Skeletal muscle satellite cell (primary cell): Measurements from ENCODE around the gene MAPKAP1. TPM values are rescaled to one million over a fixed set of nuclear protein-coding genes. Genes with fewer than 3 reads are reported as not detected.

Experiments used
- H3K27me3 ChIP-seq: 2 replicates; pipeline ENCODE4 v1.7.0; 2013; ENCODE audit warnings: low read length; ENCODE audit not compliant: control insufficient read depth, insufficient read depth
- H3K36me3 ChIP-seq: 2 replicates; pipeline ENCODE4 v1.7.0; 2013; ENCODE audit warnings: mild to moderate bottlenecking, control low read depth, low read length; ENCODE audit not compliant: insufficient read depth
- H3K4me1 ChIP-seq: 2 replicates; pipeline ENCODE4 v1.7.0; 2013; ENCODE audit warnings: low read length; ENCODE audit not compliant: control insufficient read depth, insufficient read depth
- H3K4me2 ChIP-seq: 2 replicates; pipeline ENCODE4 v1.7.0; 2013; ENCODE audit warnings: mild to moderate bottlenecking, low read length
- H3K4me3 ChIP-seq: 2 replicates; pipeline ENCODE4 v1.7.0; 2013; ENCODE audit warnings: low read length
- H3K9ac ChIP-seq: 2 replicates; pipeline ENCODE4 v1.7.0; 2013; ENCODE audit warnings: mild to moderate bottlenecking, low read depth, low read length, moderate library complexity
- H3K9me3 ChIP-seq: replicated peaks from 2 replicates; pipeline ENCODE4 v1.7.0; 2013; ENCODE audit warnings: mild to moderate bottlenecking, control low read depth, low read length
- total RNA-seq: library from RNA; depleted of rRNA; stranded (reverse); fragments of >200 nt; gene quantifications from 2 replicates; pipeline ENCODE4 v1.2.3, GENCODE V29; 2012; rRNA removed

MAPKAP1 gene
- 87.4 and 87.7 TPM in 2 replicates for total RNA-seq

- H3K9me3 ChIP-seq, result no peaks in the 10 kb centered on the region
- peak within 1 kb of the TSS; percentile 97 for H3K9ac ChIP-seq
- H3K36me3 ChIP-seq, result no peaks in the 10 kb centered on the region
- H3K27me3 ChIP-seq, result no peaks in the 10 kb centered on the region
- peak within 1 kb of the TSS; percentile 81 for H3K4me3 ChIP-seq
- H3K4me1 ChIP-seq, result peaks cover 19% of the 10 kb centered on the region
- peak within 1 kb of the TSS; percentile 92 for H3K4me2 ChIP-seq
Observed at GRCh38 chr9:125706651-125707471, at the start of gene MAPKAP1. TSS of gene MAPKAP1 (minus strand) at chr9:125707208. CDS start at chr9:125672574, 34,634 bp downstream.

- no peaks in the 10 kb centered on the region for H3K4me1 ChIP-seq
- no peak overlapping the region for H3K4me2 ChIP-seq
- no peak overlapping the region for H3K4me3 ChIP-seq
- H3K36me3 ChIP-seq, result no peaks in the 10 kb centered on the region
- H3K9ac ChIP-seq, result no peak overlapping the region
- no peaks in the 10 kb centered on the region for H3K27me3 ChIP-seq
- H3K9me3 ChIP-seq, result no peaks in the 10 kb centered on the region
Observed at GRCh38 chr9:125756518-125756917, 49.5 kb upstream of the MAPKAP1 start.

GRCh38 chr9:125755340-125755739 lies 48.3 kb upstream of the MAPKAP1 start:
- Histone ChIP-seq H3K9me3 (no peaks in the 10 kb centered on the region), H3K4me1 (peaks cover 3% of the 10 kb centered on the region), H3K4me3 (no peak overlapping the region), H3K4me2 (no peak overlapping the region), H3K36me3 (no peaks in the 10 kb centered on the region), H3K27me3 (no peaks in the 10 kb centered on the region), H3K9ac (no peak overlapping the region)

- H3K4me3 ChIP-seq, result no peak overlapping the region
- no peaks in the 10 kb centered on the region for H3K9me3 ChIP-seq
- no peaks in the 10 kb centered on the region for H3K27me3 ChIP-seq
- H3K4me2 ChIP-seq, result no peak overlapping the region
- no peak overlapping the region for H3K9ac ChIP-seq
- peaks cover 2% of the 10 kb centered on the region for H3K36me3 ChIP-seq
- H3K4me1 ChIP-seq, result peaks cover 15% of the 10 kb centered on the region
Observed at GRCh38 chr9:125754096-125754495, 47.1 kb upstream of the MAPKAP1 start.

GRCh38 chr9:125752070-125752628 lies 45.1 kb upstream of the MAPKAP1 start:
- H3K9ac ChIP-seq, result no peak overlapping the region
- peaks cover 23% of the 10 kb centered on the region for H3K4me1 ChIP-seq
- no peak overlapping the region for H3K4me3 ChIP-seq
- H3K36me3 ChIP-seq, result peaks cover 6% of the 10 kb centered on the region
- H3K4me2 ChIP-seq, result no peak overlapping the region
- H3K27me3 ChIP-seq, result no peaks in the 10 kb centered on the region
- no peaks in the 10 kb centered on the region for H3K9me3 ChIP-seq

GRCh38 chr9:125750627-125751011 lies 43.6 kb upstream of the MAPKAP1 start:
- Histone ChIP-seq H3K36me3 (peaks cover 6% of the 10 kb centered on the region), H3K9ac (no peak overlapping the region), H3K27me3 (no peaks in the 10 kb centered on the region)

GRCh38 chr9:125749951-125750626 lies 43.1 kb upstream of the MAPKAP1 start:
- H3K36me3 ChIP-seq, result peaks cover 6% of the 10 kb centered on the region
- H3K4me1 ChIP-seq, result peaks cover 34% of the 10 kb centered on the region
- no peak overlapping the region for H3K4me3 ChIP-seq
- no peaks in the 10 kb centered on the region for H3K9me3 ChIP-seq
- no peaks in the 10 kb centered on the region for H3K27me3 ChIP-seq
- H3K9ac ChIP-seq, result no peak overlapping the region
- peak overlapping the region; percentile 92 for H3K4me2 ChIP-seq

More at GRCh38 chr9:125750627-125751011, 43.6 kb upstream of the MAPKAP1 start:
- H3K4me3 ChIP-seq, result no peak overlapping the region
- H3K9me3 ChIP-seq, result no peaks in the 10 kb centered on the region
- peaks cover 29% of the 10 kb centered on the region for H3K4me1 ChIP-seq
- H3K4me2 ChIP-seq, result peak overlapping the region; percentile 92

GRCh38 chr9:125749287-125749935 lies 42.4 kb upstream of the MAPKAP1 start:
- Histone ChIP-seq H3K4me1 (peaks cover 41% of the 10 kb centered on the region), H3K36me3 (peaks cover 6% of the 10 kb centered on the region), H3K9ac (no peak overlapping the region), H3K4me3 (peak overlapping the region; percentile 98), H3K4me2 (peak overlapping the region; percentile 92), H3K27me3 (no peaks in the 10 kb centered on the region), H3K9me3 (no peaks in the 10 kb centered on the region)

GRCh38 chr9:125748446-125749099 lies 41.6 kb upstream of the MAPKAP1 start:
- Histone ChIP-seq H3K4me1 (peaks cover 49% of the 10 kb centered on the region), H3K27me3 (no peaks in the 10 kb centered on the region), H3K9me3 (no peaks in the 10 kb centered on the region), H3K4me3 (peak overlapping the region; percentile 98), H3K9ac (peak overlapping the region; percentile 88), H3K36me3 (peaks cover 6% of the 10 kb centered on the region), H3K4me2 (peak overlapping the region; percentile 92)

GRCh38 chr9:125747765-125748445 lies 40.9 kb upstream of the MAPKAP1 start:
- H3K4me2 ChIP-seq, result peak overlapping the region; percentile 92
- H3K4me3 ChIP-seq, result peak overlapping the region; percentile 98
- no peaks in the 10 kb centered on the region for H3K9me3 ChIP-seq
- H3K36me3 ChIP-seq, result peaks cover 6% of the 10 kb centered on the region
- peak overlapping the region; percentile 88 for H3K9ac ChIP-seq
- no peaks in the 10 kb centered on the region for H3K27me3 ChIP-seq
- peaks cover 50% of the 10 kb centered on the region for H3K4me1 ChIP-seq
